ENCODE measurements around the gene CADM2.
"Not testable (repeated sequence)": the region's sequence is repeated elsewhere in the genome, so short reads cannot be mapped to it uniquely, and the experiment has no call there.

The CADM2 gene

GRCh38 chr3:85077018-85077417 is 118.2 kb downstream of the CADM2 start:
- DNase-seq (ENCODE audit: low spot score): no peak

GRCh38 chr3:85081191-85081906 is 122.6 kb downstream of the CADM2 start:
- no peak for DNase-seq (ENCODE audit: low spot score)

- DNase-seq (ENCODE audit: low spot score): no peak
Measured at GRCh38 chr3:85090495-85090894, 131.7 kb downstream of the CADM2 start.

GRCh38 chr3:85100316-85100715 is 141.5 kb downstream of the CADM2 start:
- no peak for DNase-seq (ENCODE audit: low spot score)

DNA sequence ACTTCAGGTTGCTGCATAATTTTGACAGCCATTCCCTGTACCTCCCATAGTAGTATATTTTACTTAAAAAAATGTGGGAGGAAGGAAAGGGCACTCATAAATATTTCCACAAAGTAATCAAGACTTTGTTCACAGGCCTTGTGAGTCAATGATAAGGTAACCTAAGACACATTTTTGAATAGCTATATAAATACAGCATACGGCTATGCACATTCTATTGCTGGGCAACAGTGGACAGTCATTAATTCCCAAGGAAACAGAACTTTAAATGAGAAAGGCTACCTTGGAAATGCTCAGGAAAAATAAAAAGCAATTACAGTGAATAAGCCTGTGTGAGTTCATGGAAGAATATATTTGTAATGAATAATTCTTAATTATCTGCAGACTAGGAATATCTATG is 144.0 kb downstream of the CADM2 start:
- DNase-seq (ENCODE audit: low spot score): no peak

DNA sequence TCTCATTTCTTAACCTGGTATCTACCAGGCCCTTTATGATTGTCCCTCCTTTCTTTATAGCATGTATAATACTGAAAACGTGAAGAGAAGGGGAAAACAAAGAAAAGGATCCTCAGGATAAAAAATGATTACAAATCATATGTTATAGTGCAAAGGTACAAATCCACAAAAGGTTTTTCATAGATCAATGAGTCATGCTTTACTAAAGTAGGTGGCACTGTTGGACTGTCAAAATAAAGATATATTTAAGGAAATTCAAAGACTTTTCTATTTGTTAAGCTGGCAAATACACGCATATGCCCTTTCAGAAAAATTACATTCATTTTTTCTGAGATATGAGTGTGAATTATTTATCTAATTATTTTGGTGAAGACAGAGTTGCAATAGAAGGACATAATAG is 151.6 kb downstream of the CADM2 start:
- no peak for DNase-seq (ENCODE audit: low spot score)

GRCh38 chr3:85120879-85121278 is 162.1 kb downstream of the CADM2 start:
- no peak for DNase-seq (ENCODE audit: low spot score)

- not testable (repeated sequence) for DNase-seq (ENCODE audit: low spot score)
Measured at GRCh38 chr3:85132864-85133263, 174.1 kb downstream of the CADM2 start.

DNA sequence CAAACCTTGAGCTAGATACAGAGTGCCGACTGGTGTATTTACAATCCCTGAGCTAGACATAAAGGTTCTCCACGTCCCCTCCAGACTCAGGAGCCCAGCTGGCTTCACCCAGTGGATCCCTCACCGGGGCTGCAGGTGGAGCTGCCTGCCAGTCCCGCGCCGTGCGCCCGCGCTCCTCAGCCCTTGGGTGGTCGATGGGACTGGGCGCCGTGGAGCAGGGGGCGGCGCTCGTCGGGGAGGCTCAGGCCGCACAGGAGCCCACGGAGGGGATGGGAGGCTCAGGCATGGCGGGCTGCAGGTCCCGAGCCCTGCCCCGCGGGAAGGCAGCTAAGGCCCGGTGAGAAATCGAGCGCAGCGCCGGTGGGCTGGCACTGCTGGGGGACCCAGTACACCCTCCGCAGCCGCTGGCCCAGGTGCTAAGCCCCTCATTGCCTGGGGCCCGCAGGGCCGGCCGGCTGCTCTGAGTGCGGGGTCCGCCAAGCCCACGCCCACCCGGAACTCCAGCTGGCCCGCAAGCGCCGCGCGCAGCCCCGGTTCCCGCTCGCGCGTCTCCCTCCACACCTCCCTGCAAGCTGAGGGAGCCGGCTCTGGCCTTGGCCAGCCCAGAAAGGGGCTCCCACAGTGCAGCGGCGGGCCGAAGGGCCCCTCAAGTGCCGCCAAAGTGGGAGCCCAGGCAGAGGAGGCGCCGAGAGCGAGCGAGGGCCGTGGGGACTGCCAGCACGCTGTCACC is 175.1 kb downstream of the CADM2 start:
- not testable (repeated sequence) for DNase-seq (ENCODE audit: low spot score)

DNA sequence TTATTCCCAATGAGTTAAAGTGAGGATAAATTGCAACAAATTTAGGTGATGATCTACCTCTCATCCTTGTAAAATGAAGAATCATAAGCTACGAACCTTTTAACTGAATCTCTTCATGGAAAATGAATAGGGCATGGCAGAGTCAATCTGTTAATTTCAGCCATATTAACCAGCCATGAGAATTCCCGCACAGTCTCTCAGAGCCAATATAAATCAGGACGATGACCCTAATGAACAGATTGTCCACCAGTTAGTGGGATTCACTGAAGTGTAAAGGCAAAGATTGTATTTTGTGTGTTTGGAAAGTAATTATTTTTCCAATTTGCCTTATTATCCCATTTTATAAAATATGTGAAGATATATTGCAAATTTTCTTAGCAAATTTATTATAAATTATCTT is 183.8 kb downstream of the CADM2 start:
- no peak for DNase-seq (ENCODE audit: low spot score)

GRCh38 chr3:85148036-85148435 is 189.2 kb downstream of the CADM2 start:
- DNase-seq (ENCODE audit: low spot score): no peak

DNA sequence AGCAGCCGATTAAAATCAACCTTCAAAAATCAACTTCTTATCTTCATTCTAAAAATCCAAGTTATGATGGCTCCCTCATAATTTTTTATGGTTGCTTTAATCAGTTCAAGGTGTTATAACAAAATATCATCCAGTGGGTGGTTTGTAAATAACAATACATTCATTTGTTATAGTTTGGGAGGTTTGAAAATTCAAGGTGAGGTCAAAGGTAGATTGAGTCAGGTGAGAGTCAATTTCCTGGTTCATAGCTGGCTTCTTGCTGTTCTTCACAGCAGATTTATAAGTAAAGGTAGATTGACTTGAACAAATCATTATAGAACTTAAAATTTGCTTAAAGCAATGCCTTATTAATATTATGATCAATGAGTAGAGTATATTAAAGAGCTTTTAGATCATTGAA is 192.8 kb downstream of the CADM2 start:
- DNase-seq (ENCODE audit: low spot score): no peak

DNA sequence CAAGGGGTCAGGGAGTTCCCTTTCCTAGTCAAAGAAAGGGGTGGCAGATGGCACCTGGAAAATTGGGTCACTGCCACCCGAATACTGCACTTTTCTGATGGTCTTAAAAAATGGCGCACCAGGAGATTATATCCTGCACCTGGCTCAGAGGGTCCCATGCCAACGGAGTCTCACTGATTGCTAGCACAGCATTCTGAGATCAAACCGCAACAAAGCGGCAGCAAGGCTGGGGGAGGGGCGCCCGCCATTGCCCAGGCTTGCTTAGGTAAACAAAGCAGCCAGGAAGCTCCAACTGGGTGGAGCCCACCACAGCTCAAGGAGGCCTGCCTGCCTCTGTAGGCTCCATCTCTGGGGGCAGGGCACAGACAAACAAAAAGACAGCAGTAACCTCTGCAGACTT is 194.5 kb downstream of the CADM2 start:
- not testable (repeated sequence) for DNase-seq (ENCODE audit: low spot score)

GRCh38 chr3:85159376-85159775 is 200.6 kb downstream of the CADM2 start:
- DNase-seq (ENCODE audit: low spot score): no peak

DNA sequence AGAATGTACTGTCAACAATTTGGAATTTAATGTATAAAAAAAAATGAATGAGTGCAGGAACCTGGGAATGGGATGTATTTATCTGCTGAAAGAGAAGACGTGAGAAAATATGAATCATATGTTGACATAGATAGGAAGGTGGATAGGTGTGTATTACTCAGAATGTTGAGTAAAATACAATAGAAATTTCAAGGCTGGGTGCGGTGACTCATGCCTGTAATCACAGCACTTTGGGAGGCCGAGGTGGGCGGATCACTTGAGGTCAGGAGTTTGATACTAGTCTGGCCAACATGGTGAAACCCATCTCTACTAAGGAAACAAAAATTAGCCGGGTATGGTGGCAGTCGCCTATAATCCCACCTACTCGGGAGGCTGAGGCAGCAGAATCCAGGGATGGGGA is 202.8 kb downstream of the CADM2 start:
- no peak for DNase-seq (ENCODE audit: low spot score)

- DNase-seq (ENCODE audit: low spot score): no peak
Measured at GRCh38 chr3:85162905-85163304, 204.1 kb downstream of the CADM2 start.

DNA sequence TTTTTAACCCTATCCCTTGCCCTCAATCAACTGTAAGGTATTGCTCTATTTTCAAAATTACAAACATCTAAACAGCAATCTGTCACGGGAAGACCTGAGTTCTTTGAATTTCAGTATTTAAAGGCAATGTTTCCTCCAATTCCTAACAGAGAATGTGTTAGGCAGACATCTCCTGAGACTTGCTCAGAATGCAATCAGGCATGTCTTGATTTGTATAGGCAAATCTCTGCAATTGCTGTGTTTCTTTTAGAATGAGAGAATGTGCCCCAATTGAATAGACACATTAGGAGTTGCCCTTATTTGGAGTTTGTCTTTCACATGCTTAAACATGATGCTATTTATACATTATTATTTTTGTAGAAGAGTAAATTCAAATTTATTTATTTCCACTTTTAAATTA is 205.6 kb downstream of the CADM2 start:
- no peak for DNase-seq (ENCODE audit: low spot score)

DNA sequence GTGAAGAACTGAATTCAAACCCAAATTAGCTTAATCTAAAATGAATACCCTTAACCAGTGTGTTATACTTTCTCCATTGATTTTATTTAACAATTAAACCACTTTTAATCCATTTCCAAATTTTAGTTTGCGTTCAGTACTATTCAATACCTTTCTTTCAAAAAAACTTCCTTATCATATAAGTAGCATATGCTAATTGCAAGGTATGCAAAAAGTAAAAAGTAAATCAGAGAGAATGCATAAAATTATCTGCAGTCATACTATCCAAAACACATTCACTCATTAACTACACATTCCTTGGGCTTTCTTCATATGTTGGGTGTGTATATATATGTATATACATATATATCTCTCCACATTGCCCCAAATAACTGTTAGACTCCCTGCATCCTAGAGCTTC is 208.8 kb downstream of the CADM2 start:
- DNase-seq (ENCODE audit: low spot score): no peak

DNA sequence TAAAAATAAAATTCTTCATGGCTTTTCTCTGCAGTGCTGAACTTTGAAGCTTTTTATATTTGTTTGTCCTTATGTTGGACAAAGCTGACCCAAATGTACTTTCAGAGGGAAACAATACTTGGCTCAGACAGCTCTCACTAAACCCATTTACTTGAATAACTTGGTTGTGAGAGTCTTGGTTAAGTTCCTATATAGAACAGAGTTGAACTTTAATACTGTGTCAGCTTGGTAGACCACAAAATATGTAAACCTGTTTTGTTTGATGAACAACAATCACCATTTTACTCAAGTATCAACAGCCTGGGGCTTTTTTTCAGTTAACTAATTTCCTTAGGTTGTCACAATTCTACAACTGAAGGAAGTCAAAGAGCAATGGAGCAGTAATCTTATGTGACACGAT is 211.9 kb downstream of the CADM2 start:
- DNase-seq (ENCODE audit: low spot score): no peak

DNA sequence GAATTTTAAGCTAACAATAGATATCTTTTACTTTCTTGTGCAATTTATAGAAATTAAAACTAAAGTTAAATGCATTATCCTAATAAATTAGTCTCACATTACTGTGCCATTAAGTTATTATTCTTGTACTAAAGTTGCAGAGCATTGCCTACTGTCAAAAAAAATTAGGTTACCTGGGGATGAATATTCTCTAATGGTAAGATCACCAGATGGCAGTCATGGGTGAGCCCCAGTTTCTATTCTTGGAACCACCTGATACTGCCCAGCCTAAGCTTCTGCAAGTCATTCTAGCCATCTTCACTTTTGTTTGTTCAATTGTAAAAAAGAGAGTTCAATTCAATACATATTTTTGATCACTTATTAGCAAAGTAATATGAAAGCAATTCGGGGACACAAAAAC is 213.2 kb downstream of the CADM2 start:
- DNase-seq (ENCODE audit: low spot score): no peak

GRCh38 chr3:85176799-85177198 is 218.0 kb downstream of the CADM2 start:
- DNase-seq (ENCODE audit: low spot score): no peak

GRCh38 chr3:85182975-85183752 is 224.4 kb downstream of the CADM2 start:
- no peak for DNase-seq (ENCODE audit: low spot score)

GRCh38 chr3:85185495-85185894 is 226.7 kb downstream of the CADM2 start:
- DNase-seq (ENCODE audit: low spot score): no peak

All from ecto neural progenitor cell (in vitro differentiated cells).